Sigmoid colon (tissue), 7 donors: Measurements from ENCODE around the gene FBH1. TPM values are rescaled to one million over a fixed set of nuclear protein-coding genes. Genes with fewer than 3 reads are reported as not detected.
A peak's percentile ranks its signal among the peaks of the same experiment; 100 is the strongest.

Experiments
- DNase-seq: peaks from one replicate; pipeline ENCODE4 v3.0.0-alpha.2; 2019
- H3K27ac ChIP-seq, 4 donors: fragments of 200-600 bp; sonication (generic); one replicate each; pipeline ENCODE4 v1.5.1; 2016 to 2019; ENCODE audit warnings: mild to moderate bottlenecking in 1 of 4
- H3K27me3 ChIP-seq, 3 donors: fragments of 200-600 bp; sonication (generic); one replicate each; pipeline ENCODE4 v1.5.1; 2019; ENCODE audit warnings: mild to moderate bottlenecking in 1 of 3
- H3K36me3 ChIP-seq, 4 donors: fragments of 200-600 bp; sonication (generic); one replicate each; pipeline ENCODE4 v1.5.1; 2016 to 2019
- H3K4me1 ChIP-seq, 4 donors: fragments of 200-600 bp; sonication (generic); one replicate each; pipeline ENCODE4 v1.5.1; 2017 to 2019
- H3K4me3 ChIP-seq, 4 donors: fragments of 200-600 bp; sonication (generic); one replicate each; pipeline ENCODE4 v1.5.1; 2017 to 2019; ENCODE audit warnings: mild to moderate bottlenecking in 2 of 4, moderate library complexity in 1 of 4
- H3K9me3 ChIP-seq, 4 donors: fragments of 200-600 bp in 3 of 4; sonication (generic) in 3 of 4; one replicate each; pipeline versions ENCODE4 v1.5.1 to v1.6.1; 2013 to 2019
- EP300 ChIP-seq, 4 donors: sonication (generic); formaldehyde crosslinking; IDR thresholded peaks; one replicate each; pipeline ENCODE4 v1.6.1; 2017; ENCODE audit warnings: antibody characterized with exemption in 4 of 4
- POLR2A ChIP-seq, 2 donors: fragments of 450-650 bp; IDR thresholded peaks; one replicate each; pipeline ENCODE4 v1.6.1; 2016; ENCODE audit warnings: antibody characterized with exemption in 2 of 2, mild to moderate bottlenecking in 2 of 2, moderate library complexity in 2 of 2
- POLR2AphosphoS5 ChIP-seq, 4 donors: sonication (generic); formaldehyde crosslinking; IDR thresholded peaks; one replicate each; pipeline ENCODE4 v1.6.1; 2017; ENCODE audit warnings: antibody characterized with exemption in 4 of 4
- WGBS, 2 donors: extraction: QIAGEN DNeasy Blood & Tissue Kit; methylation state at CpG; one replicate each; pipeline ENCODE4 v1.1.7; 2013; 5-methylcytosine and 5-hydroxymethylcytosine counted together
- intact Hi-C: fragments of 100-400 bp; cut with DNase I; formaldehyde crosslinking; loops from one replicate; pipeline ENCODE4 v1.15.1; 2023
- polyA plus RNA-seq, 3 donors: library from polyadenylated mRNA; stranded (reverse); fragments of 200-250 nt; gene quantifications; one replicate each; pipeline ENCODE4 v1.2.3, GENCODE V29; 2013
- total RNA-seq, 4 donors: library from RNA; depleted of rRNA; stranded (reverse); fragments of >200 nt; gene quantifications; one replicate each; pipeline ENCODE4 v1.1.0, GENCODE V29; 2016
- TF ChIP-seq, protein P1 (sequence below), 4 experiments: fragments of 450-650 bp in 3 of 4; fragments of 200-600 bp in 1 of 4; IDR thresholded peaks; one replicate each; pipeline ENCODE4 v1.5.1; 2016 to 2019; ENCODE audit warnings: antibody characterized with exemption in 4 of 4, mild to moderate bottlenecking in 3 of 4, moderate library complexity in 2 of 4
- donor health status: healthy with polysubstance abuse.
- donor health status: Bipolar disorder and iron deficiency.
- donor health status: healthy.

FBH1 gene
- total and polyA plus RNA-seq, 7 donors: 31.2 to 85.9 (median 68.7) TPM

DNA sequence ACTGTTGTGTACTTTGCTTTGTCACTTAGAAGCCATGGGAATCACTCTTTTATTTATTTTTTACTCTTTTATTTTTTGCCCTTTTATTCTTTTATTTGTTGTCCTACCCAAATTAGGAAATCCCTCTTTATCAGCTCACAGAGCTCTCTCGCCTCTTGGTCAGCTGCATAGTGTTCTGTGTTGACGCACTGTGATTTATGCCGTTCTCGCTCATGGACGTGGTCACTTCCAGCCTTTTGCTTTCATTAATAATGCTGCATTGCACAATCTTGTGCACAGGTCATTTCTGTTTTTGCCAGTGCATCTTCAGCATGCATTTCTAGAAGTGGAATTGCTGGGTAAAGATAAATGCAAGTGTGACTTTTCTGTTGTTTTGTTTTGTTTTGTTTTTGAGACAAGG, 42.3 kb downstream of the FBH1 start:
- H3K9me3 ChIP-seq: no peaks in the 10 kb centered on the region
- H3K4me1 ChIP-seq: no peaks in the 10 kb centered on the region
- H3K27me3 ChIP-seq: no peaks in the 10 kb centered on the region
- WGBS, 2 donors: 94% methylated on average over 5 of the region's 5 CpGs
- peaks cover 16 to 94% (median 34%) of the 10 kb centered on the region in 4 donors for H3K36me3 ChIP-seq
- intact Hi-C loops: no loop called here
- peak overlapping the region in 3 of 4 donors; percentile 18 to 37 (median 31) for H3K27ac ChIP-seq
- peak; percentile 87 for DNase-seq
- peak; percentile 51 to 76 (median 65) for TF ChIP-seq POLR2AphosphoS5 (IDR thresholded peaks at IDR 0.05)
- no peak for TF ChIP-seq EP300 (IDR thresholded peaks at IDR 0.05)
- no peak overlapping the region for H3K4me3 ChIP-seq

DNA sequence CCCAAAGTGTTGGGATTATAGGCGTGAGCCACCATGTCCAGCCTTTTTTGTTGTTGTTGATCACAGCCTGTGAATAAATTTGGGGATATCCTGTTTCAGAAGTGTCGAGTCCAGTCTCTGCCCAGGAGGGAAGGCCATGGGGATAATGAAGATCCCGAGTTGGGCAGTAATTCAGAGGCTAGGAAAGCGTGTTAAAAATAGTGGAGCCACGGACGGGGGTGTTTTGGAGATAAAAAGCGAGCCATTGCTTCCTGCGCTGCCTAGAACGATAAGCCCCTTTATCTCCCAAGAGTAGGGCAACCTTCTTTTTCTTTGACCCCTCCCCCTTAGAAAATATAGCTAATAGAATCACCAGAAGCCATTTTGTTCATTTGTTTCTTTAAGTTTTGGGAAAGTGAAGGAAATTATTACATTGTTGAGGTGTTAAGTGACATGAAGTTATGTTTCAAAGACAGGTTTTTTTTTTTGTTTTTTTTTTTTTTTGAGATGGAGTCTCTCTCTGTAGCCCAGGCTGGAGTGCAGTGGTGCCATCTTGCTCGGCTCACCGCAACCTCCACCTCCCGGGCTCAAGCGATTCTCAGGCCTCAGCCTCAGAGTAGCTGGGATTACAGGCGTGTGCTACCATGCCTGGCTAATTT, 44.0 kb downstream of the FBH1 start:
- intact Hi-C loops: no loop called here
- DNase-seq: no peak
- Histone ChIP-seq H3K27ac (no peak overlapping the region), H3K36me3 (peaks cover 6 to 94% (median 29%) of the 10 kb centered on the region in 4 donors), H3K27me3 (no peaks in the 10 kb centered on the region), H3K4me1 (no peaks in the 10 kb centered on the region), H3K4me3 (no peak overlapping the region), H3K9me3 (no peaks in the 10 kb centered on the region)
- TF ChIP-seq EP300 (IDR thresholded peaks at IDR 0.05) (no peak), POLR2A (IDR thresholded peaks at IDR 0.05) (no peak), POLR2AphosphoS5 (IDR thresholded peaks at IDR 0.05) (no peak)
- TF ChIP-seq, protein P1, sequence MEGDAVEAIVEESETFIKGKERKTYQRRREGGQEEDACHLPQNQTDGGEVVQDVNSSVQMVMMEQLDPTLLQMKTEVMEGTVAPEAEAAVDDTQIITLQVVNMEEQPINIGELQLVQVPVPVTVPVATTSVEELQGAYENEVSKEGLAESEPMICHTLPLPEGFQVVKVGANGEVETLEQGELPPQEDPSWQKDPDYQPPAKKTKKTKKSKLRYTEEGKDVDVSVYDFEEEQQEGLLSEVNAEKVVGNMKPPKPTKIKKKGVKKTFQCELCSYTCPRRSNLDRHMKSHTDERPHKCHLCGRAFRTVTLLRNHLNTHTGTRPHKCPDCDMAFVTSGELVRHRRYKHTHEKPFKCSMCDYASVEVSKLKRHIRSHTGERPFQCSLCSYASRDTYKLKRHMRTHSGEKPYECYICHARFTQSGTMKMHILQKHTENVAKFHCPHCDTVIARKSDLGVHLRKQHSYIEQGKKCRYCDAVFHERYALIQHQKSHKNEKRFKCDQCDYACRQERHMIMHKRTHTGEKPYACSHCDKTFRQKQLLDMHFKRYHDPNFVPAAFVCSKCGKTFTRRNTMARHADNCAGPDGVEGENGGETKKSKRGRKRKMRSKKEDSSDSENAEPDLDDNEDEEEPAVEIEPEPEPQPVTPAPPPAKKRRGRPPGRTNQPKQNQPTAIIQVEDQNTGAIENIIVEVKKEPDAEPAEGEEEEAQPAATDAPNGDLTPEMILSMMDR (IDR thresholded peaks at IDR 0.05): no peak
- WGBS, 2 donors: 96 to 97% methylated on average over 14 of the region's 14 CpGs

DNA sequence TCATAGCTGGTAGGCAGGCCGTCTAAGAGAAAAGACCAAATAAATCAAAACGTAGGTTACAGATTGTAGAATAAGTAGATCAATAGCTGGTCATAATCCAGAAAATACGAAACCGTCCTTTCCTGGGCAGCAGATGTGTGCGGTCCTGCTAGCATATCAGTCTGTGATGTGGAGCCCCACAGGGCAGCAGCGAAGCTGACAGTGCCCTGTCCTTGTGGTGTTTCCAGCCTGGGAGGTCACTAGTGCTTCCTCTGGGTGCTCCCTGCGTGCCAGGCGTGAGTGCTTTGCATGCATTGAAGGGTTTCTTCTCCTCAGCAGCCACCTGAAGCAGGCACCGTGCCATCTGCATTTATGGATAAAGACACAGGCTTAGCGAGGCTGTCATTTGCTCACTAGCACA, 45.6 kb downstream of the FBH1 start:
- intact Hi-C loops: no loop called here
- H3K27ac ChIP-seq: no peak overlapping the region
- H3K27me3 ChIP-seq: no peaks in the 10 kb centered on the region
- TF ChIP-seq POLR2A (IDR thresholded peaks at IDR 0.05) (no peak), POLR2AphosphoS5 (IDR thresholded peaks at IDR 0.05) (no peak), EP300 (IDR thresholded peaks at IDR 0.05) (no peak)
- TF ChIP-seq, protein P1 (IDR thresholded peaks at IDR 0.05): no peak
- no peak for DNase-seq
- WGBS, 2 donors: 94 to 96% methylated on average over 10 of the region's 10 CpGs
- no peaks in the 10 kb centered on the region for H3K9me3 ChIP-seq
- no peak overlapping the region for H3K4me3 ChIP-seq
- H3K36me3 ChIP-seq: peaks cover 6 to 78% (median 19%) of the 10 kb centered on the region in 4 donors
- H3K4me1 ChIP-seq: no peaks in the 10 kb centered on the region

DNA sequence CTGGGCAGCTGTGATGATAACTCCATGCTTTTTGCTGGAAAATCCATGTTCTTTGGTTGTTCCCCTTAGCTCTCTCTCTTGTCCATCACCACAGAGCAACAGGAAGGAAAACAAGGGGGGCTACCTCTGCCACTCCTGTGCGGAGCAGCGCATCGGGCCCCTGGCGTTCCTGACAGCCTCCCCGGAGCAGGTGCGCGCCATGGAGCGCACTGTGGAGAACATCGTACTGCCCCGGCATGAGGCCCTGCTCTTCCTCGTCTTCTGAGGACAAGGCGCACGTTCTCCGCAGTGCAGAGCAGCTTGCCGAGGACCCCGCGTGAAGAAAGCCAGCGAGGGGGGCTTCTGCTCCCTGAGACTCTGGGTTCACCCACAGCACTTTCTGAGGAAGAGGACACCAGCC, 47.0 kb downstream of the FBH1 start:
- Histone ChIP-seq H3K36me3 (peaks cover 6 to 64% (median 17%) of the 10 kb centered on the region in 4 donors), H3K4me1 (peaks cover 0 to 4% (median 0%) of the 10 kb centered on the region in 4 donors), H3K4me3 (no peak overlapping the region), H3K9me3 (no peaks in the 10 kb centered on the region), H3K27ac (no peak overlapping the region), H3K27me3 (no peaks in the 10 kb centered on the region)
- intact Hi-C loops: no loop called here
- WGBS, 2 donors: 97% methylated on average over 18 of the region's 18 CpGs
- TF ChIP-seq POLR2AphosphoS5 (IDR thresholded peaks at IDR 0.05): no peak
- TF ChIP-seq, protein P1 (IDR thresholded peaks at IDR 0.05): no peak
- no peak for TF ChIP-seq POLR2A (IDR thresholded peaks at IDR 0.05)
- no peak for TF ChIP-seq EP300 (IDR thresholded peaks at IDR 0.05)
- no peak for DNase-seq

DNA sequence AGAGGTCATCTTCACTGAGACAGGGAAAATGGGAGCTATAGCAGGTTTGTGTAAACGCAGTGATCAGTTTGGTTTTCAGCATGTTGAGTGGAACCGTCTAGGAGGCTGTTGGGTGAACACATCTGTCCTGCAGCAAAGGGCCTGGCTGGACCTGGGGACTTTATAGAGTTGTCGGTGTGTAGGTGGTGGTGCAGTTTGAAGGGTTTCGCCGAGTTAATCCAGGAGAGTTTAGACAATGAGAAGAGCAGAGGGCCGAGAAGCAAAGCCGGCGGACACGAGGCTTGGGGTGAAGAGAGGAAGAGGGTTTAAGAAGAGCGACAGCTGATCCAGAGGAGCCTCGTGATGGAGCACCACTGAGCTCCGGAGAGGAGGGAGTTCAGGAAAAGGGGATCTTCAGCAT, 48.2 kb downstream of the FBH1 start:
- intact Hi-C loops: no loop called here
- H3K36me3 ChIP-seq: peaks cover 6 to 52% (median 17%) of the 10 kb centered on the region in 4 donors
- WGBS, 2 donors: 92 to 94% methylated on average over 12 of the region's 12 CpGs

More for the DNA sequence above, 48.2 kb downstream of the FBH1 start:
- no peak for DNase-seq
- Histone ChIP-seq H3K27me3 (no peaks in the 10 kb centered on the region), H3K27ac (no peak overlapping the region), H3K4me1 (peaks cover 0 to 7% (median under 1%) of the 10 kb centered on the region in 4 donors), H3K4me3 (no peak overlapping the region), H3K9me3 (no peaks in the 10 kb centered on the region)
- TF ChIP-seq POLR2A (IDR thresholded peaks at IDR 0.05): no peak
